ENCODE measurements around the gene AGO3.

DNA sequence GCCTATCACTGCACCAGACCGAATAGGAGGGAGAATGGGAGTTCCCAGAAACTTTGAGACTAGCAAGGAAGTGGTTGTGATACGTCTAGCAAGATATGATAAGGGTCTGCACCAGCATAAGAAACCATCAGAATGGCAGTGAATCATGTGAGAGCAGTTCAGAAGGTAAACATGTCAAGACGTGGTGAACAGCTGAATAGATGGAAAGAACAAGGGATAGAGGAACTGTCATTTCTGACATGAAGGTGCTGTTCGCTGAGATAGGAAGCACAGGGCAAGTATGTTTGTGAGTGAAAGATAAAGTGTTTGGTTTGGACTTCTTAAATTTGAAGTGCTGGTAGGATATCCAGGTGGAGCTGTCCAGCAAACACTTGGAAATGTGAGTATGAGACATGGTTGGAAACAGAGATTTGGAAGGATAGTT, 49.0 kb upstream of the AGO3 start:
- TF ChIP-seq, protein P1, sequence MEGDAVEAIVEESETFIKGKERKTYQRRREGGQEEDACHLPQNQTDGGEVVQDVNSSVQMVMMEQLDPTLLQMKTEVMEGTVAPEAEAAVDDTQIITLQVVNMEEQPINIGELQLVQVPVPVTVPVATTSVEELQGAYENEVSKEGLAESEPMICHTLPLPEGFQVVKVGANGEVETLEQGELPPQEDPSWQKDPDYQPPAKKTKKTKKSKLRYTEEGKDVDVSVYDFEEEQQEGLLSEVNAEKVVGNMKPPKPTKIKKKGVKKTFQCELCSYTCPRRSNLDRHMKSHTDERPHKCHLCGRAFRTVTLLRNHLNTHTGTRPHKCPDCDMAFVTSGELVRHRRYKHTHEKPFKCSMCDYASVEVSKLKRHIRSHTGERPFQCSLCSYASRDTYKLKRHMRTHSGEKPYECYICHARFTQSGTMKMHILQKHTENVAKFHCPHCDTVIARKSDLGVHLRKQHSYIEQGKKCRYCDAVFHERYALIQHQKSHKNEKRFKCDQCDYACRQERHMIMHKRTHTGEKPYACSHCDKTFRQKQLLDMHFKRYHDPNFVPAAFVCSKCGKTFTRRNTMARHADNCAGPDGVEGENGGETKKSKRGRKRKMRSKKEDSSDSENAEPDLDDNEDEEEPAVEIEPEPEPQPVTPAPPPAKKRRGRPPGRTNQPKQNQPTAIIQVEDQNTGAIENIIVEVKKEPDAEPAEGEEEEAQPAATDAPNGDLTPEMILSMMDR (IDR thresholded peaks at IDR 0.05; ENCODE audit: low read depth, low read length), result no peak
- no peak for TF ChIP-seq POLR2A (IDR thresholded peaks at IDR 0.05; ENCODE audit: extremely low read depth, insufficient read length)
